ENCODE measurements around the gene SETD3.

SETD3 gene

GRCh38 chr14:99388286-99388685 is 92.4 kb downstream of the SETD3 start:
- H3K27me3 ChIP-seq (ENCODE audit: low read length) = no peaks in the 10 kb centered on the region
- H3K9ac ChIP-seq (ENCODE audit: low read length) = no peak overlapping the region
- H3K9me2 ChIP-seq (replicated peaks; ENCODE audit: insufficient read depth, low read length) = no peaks in the 10 kb centered on the region
- no peaks in the 10 kb centered on the region for H3K36me3 ChIP-seq (ENCODE audit: low read length)
- H2AFZ ChIP-seq (ENCODE audit: low read depth, low read length, severe bottlenecking) = no peak overlapping the region
- TF ChIP-seq CTCF (IDR thresholded peaks at IDR 0.05; ENCODE audit: insufficient read depth, low read length, poor library complexity, severe bottlenecking) (no peak), EZH2phosphoT487 (conservative IDR thresholded peaks at IDR 0.05; ENCODE audit: low read length) (no peak)
- H3K4me3 ChIP-seq (ENCODE audit: insufficient read depth, low read length, poor library complexity, severe bottlenecking) = no peak overlapping the region
- no peaks in the 10 kb centered on the region for H3F3A ChIP-seq (ENCODE audit: insufficient read depth)
- H4K20me1 ChIP-seq (ENCODE audit: low read depth, low read length) = 0 out of 2 replicates have a peak, but pooled peaks cover 4% of the 10 kb centered on the region
- no peak overlapping the region for H3K4me2 ChIP-seq (ENCODE audit: low read depth, low read length, poor library complexity, severe bottlenecking)
- no peaks in the 10 kb centered on the region for H3K9me3 ChIP-seq (ENCODE audit: insufficient read depth, low read length)
- no peaks in the 10 kb centered on the region for H3K79me2 ChIP-seq (ENCODE audit: insufficient read depth, low read length)
- H3K27ac ChIP-seq (ENCODE audit: low read depth, low read length) = no peak overlapping the region

- Histone ChIP-seq H3K9me3 (ENCODE audit: insufficient read depth, low read length) (no peaks in the 10 kb centered on the region), H3K9me2 (replicated peaks; ENCODE audit: insufficient read depth, low read length) (no peaks in the 10 kb centered on the region), H3K79me2 (ENCODE audit: insufficient read depth, low read length) (no peaks in the 10 kb centered on the region), H2AFZ (ENCODE audit: low read depth, low read length, severe bottlenecking) (no peak overlapping the region), H3F3A (ENCODE audit: insufficient read depth) (no peaks in the 10 kb centered on the region), H3K36me3 (ENCODE audit: low read length) (no peaks in the 10 kb centered on the region), H3K27ac (ENCODE audit: low read depth, low read length) (no peak overlapping the region), H3K4me3 (ENCODE audit: insufficient read depth, low read length, poor library complexity, severe bottlenecking) (no peak overlapping the region), H3K4me2 (ENCODE audit: low read depth, low read length, poor library complexity, severe bottlenecking) (no peak overlapping the region), H3K9ac (ENCODE audit: low read length) (no peak overlapping the region), H4K20me1 (ENCODE audit: low read depth, low read length) (0 out of 2 replicates have a peak, but pooled peaks cover 4% of the 10 kb centered on the region), H3K27me3 (ENCODE audit: low read length) (no peaks in the 10 kb centered on the region)
- TF ChIP-seq EZH2phosphoT487 (conservative IDR thresholded peaks at IDR 0.05; ENCODE audit: low read length) (no peak), CTCF (IDR thresholded peaks at IDR 0.05; ENCODE audit: insufficient read depth, low read length, poor library complexity, severe bottlenecking) (no peak)
These were observed 92.8 kb downstream of the SETD3 start for GRCh38 chr14:99387880-99388279.

GRCh38 chr14:99384450-99385417 is 95.9 kb downstream of the SETD3 start:
- H3F3A ChIP-seq (ENCODE audit: insufficient read depth) = no peaks in the 10 kb centered on the region
- H3K4me3 ChIP-seq (ENCODE audit: insufficient read depth, low read length, poor library complexity, severe bottlenecking) = no peak overlapping the region
- no peak overlapping the region for H3K27ac ChIP-seq (ENCODE audit: low read depth, low read length)
- no peak overlapping the region for H3K9ac ChIP-seq (ENCODE audit: low read length)
- H4K20me1 ChIP-seq (ENCODE audit: low read depth, low read length) = 0 out of 2 replicates have a peak, but pooled peaks cover 1% of the 10 kb centered on the region
- no peak for TF ChIP-seq CTCF (IDR thresholded peaks at IDR 0.05; ENCODE audit: insufficient read depth, low read length, poor library complexity, severe bottlenecking)
- no peak for TF ChIP-seq EZH2phosphoT487 (conservative IDR thresholded peaks at IDR 0.05; ENCODE audit: low read length)
- no peaks in the 10 kb centered on the region for H3K9me3 ChIP-seq (ENCODE audit: insufficient read depth, low read length)
- no peaks in the 10 kb centered on the region for H3K36me3 ChIP-seq (ENCODE audit: low read length)
- no peaks in the 10 kb centered on the region for H3K79me2 ChIP-seq (ENCODE audit: insufficient read depth, low read length)
- H3K27me3 ChIP-seq (ENCODE audit: low read length) = no peaks in the 10 kb centered on the region
- no peak overlapping the region for H2AFZ ChIP-seq (ENCODE audit: low read depth, low read length, severe bottlenecking)
- no peak overlapping the region for H3K4me2 ChIP-seq (ENCODE audit: low read depth, low read length, poor library complexity, severe bottlenecking)
- H3K9me2 ChIP-seq (replicated peaks; ENCODE audit: insufficient read depth, low read length) = no peaks in the 10 kb centered on the region

All from SU-DHL-6 (cell line).